Measurements from ENCODE around the gene OR8G1.

Gene OR8G1

GRCh38 chr11:124200671-124201070 is 40.2 kb upstream of the OR8G1 start:
- no peak overlapping the region for H3K27ac ChIP-seq (ENCODE audit: extremely low read depth, low read depth, low read length)
- H3K9me3 ChIP-seq (ENCODE audit: control insufficient read depth, insufficient read depth, low read depth, low read length), result no peaks in the 10 kb centered on the region
- H3K4me3 ChIP-seq (ENCODE audit: low read depth, low read length), result no peak overlapping the region
- TF ChIP-seq PRDM2 (tag by site-specific recombination; IDR thresholded peaks at IDR 0.05; ENCODE audit: borderline replicate concordance) (no peak), ZNF768 (tag by site-specific recombination; IDR thresholded peaks at IDR 0.05) (no peak), HOXD13 (CRISPR knock-in tag; IDR thresholded peaks at IDR 0.05; ENCODE audit: borderline replicate concordance) (no peak), AEBP2 (tag by site-specific recombination; IDR thresholded peaks at IDR 0.05; ENCODE audit: borderline replicate concordance) (no peak), ZBTB8A (tag by site-specific recombination; IDR thresholded peaks at IDR 0.05) (no peak)
- TF ChIP-seq, protein P1, sequence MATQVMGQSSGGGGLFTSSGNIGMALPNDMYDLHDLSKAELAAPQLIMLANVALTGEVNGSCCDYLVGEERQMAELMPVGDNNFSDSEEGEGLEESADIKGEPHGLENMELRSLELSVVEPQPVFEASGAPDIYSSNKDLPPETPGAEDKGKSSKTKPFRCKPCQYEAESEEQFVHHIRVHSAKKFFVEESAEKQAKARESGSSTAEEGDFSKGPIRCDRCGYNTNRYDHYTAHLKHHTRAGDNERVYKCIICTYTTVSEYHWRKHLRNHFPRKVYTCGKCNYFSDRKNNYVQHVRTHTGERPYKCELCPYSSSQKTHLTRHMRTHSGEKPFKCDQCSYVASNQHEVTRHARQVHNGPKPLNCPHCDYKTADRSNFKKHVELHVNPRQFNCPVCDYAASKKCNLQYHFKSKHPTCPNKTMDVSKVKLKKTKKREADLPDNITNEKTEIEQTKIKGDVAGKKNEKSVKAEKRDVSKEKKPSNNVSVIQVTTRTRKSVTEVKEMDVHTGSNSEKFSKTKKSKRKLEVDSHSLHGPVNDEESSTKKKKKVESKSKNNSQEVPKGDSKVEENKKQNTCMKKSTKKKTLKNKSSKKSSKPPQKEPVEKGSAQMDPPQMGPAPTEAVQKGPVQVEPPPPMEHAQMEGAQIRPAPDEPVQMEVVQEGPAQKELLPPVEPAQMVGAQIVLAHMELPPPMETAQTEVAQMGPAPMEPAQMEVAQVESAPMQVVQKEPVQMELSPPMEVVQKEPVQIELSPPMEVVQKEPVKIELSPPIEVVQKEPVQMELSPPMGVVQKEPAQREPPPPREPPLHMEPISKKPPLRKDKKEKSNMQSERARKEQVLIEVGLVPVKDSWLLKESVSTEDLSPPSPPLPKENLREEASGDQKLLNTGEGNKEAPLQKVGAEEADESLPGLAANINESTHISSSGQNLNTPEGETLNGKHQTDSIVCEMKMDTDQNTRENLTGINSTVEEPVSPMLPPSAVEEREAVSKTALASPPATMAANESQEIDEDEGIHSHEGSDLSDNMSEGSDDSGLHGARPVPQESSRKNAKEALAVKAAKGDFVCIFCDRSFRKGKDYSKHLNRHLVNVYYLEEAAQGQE (tag by site-specific recombination; IDR thresholded peaks at IDR 0.05), result no peak
- no peaks in the 10 kb centered on the region for H3K4me1 ChIP-seq (ENCODE audit: control insufficient read depth, insufficient read depth, low read length)
- H3K36me3 ChIP-seq (ENCODE audit: control insufficient read depth in 2 of 2, insufficient read depth in 1 of 2, low read length in 2 of 2), result no peaks in the 10 kb centered on the region
- ChIA-PET POLR2A (no interaction called here), CTCF (no interaction called here)

DNA sequence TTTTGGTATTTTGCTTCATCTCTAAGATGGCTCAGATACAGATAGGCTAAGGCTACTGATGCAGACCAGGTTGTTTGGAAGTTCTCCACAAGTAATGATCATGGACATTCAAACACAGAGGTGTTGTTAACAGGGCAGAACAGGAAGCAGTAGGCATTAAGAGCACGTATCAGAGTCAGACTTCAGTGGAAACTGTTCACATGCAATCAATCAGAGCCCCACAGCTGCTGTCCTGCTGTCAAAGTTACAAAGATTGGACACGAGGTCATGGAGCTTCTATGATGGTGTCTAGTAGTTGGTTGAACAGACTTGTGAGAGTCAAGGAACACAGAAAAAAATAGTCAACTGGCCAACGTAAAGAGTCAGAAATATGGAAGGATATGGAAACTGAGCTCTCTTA is 37.9 kb upstream of the OR8G1 start:
- Histone ChIP-seq H3K36me3 (ENCODE audit: control insufficient read depth in 2 of 2, insufficient read depth in 1 of 2, low read length in 2 of 2) (no peaks in the 10 kb centered on the region), H3K9me3 (ENCODE audit: control insufficient read depth, insufficient read depth, low read depth, low read length) (no peaks in the 10 kb centered on the region), H3K4me1 (ENCODE audit: control insufficient read depth, insufficient read depth, low read length) (no peaks in the 10 kb centered on the region), H3K27ac (ENCODE audit: extremely low read depth, low read depth, low read length) (no peak overlapping the region), H3K4me3 (ENCODE audit: low read depth, low read length) (no peak overlapping the region)
- ChIA-PET CTCF (interaction anchor here (0.6 kb wide), 2 partner anchors 134 to 446 kb away, joined by 3 read pairs; no protein-coding TSS in a partner anchor), POLR2A (no interaction called here)
- TF ChIP-seq GFI1B (tag by site-specific recombination; IDR thresholded peaks at IDR 0.05), result no peak

- no peaks in the 10 kb centered on the region for H3K36me3 ChIP-seq (ENCODE audit: control insufficient read depth in 2 of 2, insufficient read depth in 1 of 2, low read length in 2 of 2)
- no peaks in the 10 kb centered on the region for H3K4me1 ChIP-seq (ENCODE audit: control insufficient read depth, insufficient read depth, low read length)
- no peaks in the 10 kb centered on the region for H3K9me3 ChIP-seq (ENCODE audit: control insufficient read depth, insufficient read depth, low read depth, low read length)
- CTCF ChIA-PET, result no interaction called here
- no peak overlapping the region for H3K4me3 ChIP-seq (ENCODE audit: low read depth, low read length)
- POLR2A ChIA-PET, result no interaction called here
- no peak overlapping the region for H3K27ac ChIP-seq (ENCODE audit: extremely low read depth, low read depth, low read length)
- TF ChIP-seq ZNF747 (tag by site-specific recombination; IDR thresholded peaks at IDR 0.05), result no peak
- no peak for TF ChIP-seq MZF1 (tag by site-specific recombination; IDR thresholded peaks at IDR 0.05; ENCODE audit: borderline replicate concordance)
- TF ChIP-seq RBAK (tag by site-specific recombination; IDR thresholded peaks at IDR 0.05), result no peak
- no peak for TF ChIP-seq OSR2 (tag by site-specific recombination; IDR thresholded peaks at IDR 0.05)
- TF ChIP-seq ZNF792 (tag by site-specific recombination; IDR thresholded peaks at IDR 0.05), result no peak
- no peak for TF ChIP-seq ZNF585B (tag by site-specific recombination; IDR thresholded peaks at IDR 0.05)
- no peak for TF ChIP-seq ZNF266 (tag by site-specific recombination; IDR thresholded peaks at IDR 0.05; ENCODE audit: low read depth)
- TF ChIP-seq AEBP2 (tag by site-specific recombination; IDR thresholded peaks at IDR 0.05; ENCODE audit: borderline replicate concordance), result no peak
- no peak for TF ChIP-seq ZNF433 (tag by site-specific recombination; IDR thresholded peaks at IDR 0.05; ENCODE audit: low read depth)
- no peak for TF ChIP-seq CTCF (tag by site-specific recombination; IDR thresholded peaks at IDR 0.05)
- TF ChIP-seq ZEB2 (tag by site-specific recombination; IDR thresholded peaks at IDR 0.05), result no peak
- no peak for TF ChIP-seq KLF16 (tag by site-specific recombination; IDR thresholded peaks at IDR 0.05)
These were observed 36.9 kb upstream of the OR8G1 start for GRCh38 chr11:124204008-124204407.
